HS-5 (cell line): ENCODE measurements around the gene CUX1.
"Not testable (repeated sequence)": the region's sequence is repeated elsewhere in the genome, so short reads cannot be mapped to it uniquely, and the experiment has no call there.

ENCODE experiments used
- DNase-seq: peaks from one replicate; pipeline ENCODE4 v3.0.0-alpha.2; 2012; ENCODE audit warnings: low read depth

Gene CUX1

DNA sequence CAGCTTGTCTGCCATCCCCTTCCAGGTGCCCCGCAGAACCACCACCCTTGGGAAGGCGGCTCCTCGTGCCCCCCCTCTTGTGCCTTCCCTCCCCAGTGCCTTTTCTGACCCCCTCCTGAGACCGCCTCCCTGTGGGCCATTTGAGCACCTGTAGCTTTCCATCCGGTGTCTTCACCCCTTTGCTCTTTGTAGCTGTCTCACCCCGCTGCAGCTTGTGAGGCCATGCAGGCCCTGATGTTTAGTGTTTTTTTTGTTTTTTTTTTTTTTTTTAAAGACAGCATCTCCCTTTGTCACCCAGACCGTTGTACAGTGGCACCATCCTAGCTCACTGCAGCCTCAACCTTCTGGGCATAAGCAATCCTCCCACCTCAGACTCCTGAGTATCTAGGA lies 52.5 kb downstream of the CUX1 start:
- no peak for DNase-seq

DNA sequence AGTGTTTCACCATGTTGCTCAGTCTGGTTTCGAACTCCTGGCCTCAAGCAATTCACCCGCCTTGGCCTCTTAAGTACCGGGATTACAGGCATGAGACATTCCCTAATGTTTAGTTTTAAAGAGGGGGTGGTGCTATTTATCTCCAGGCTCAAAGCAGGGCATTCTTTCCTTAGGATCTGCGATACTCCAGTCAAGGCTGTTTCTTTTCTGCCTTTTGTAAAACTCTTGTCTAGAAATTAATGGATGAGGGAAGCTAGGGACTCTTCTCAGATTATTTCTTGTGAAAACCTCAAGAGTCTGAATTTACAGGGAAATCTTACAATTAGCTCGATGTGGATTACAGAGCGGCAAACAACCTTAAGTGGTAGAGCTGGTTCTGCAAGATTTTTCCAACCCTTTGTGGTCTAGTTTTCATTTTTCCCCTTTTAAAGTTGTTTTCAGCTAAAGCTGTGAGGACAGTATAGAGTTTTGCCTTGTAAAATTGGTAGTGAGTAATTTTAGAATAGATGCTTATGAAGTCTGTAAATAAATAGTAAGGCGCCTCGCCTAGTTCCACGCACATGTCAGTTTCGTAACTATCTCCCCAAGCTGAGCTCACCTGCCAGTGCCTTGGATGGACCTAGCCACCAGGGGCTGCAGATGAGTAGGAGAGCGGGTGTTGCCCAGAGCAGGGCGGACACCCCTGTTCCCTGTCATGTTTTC lies 53.1 kb downstream of the CUX1 start:
- no peak for DNase-seq

DNA sequence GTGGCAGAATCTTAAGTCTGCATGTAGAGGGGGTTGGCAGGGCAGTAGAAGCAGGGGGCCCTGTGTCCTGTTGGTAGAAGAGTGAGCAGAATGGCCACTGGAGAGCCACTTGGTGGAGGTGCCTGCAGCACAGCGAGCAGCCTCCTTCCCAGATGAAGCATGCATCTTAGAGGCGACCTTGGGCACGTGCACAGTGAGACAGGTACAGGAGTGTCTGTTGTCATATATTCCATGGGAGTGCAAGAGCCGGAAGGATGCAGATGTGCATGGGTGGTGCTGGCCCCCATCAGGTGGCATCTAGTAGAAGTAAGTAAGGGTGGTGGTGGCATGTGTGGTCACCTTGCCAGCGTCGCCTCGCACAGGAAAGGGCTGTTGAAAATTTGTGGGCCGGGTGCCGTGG lies 53.9 kb downstream of the CUX1 start:
- no peak for DNase-seq

DNA sequence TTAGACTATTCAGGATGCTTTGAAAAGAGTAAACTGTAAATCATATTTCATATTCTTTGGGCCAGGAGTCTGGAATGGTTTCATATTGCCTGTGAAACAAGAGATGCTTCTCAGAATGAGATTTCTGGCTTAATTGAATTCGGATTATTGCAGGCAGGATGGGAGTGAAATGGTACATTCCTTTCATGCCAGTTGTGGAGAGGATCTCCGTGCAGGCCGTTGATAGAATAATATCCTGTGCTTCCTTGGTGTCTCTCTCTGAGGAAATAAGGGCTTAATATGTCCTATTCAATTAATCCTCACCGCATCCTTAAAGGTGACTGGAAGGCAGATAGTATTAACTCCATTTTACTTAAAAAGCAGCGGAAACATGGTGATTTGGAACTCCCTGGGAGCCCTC lies 56.6 kb downstream of the CUX1 start:
- DNase-seq, result no peak

DNA sequence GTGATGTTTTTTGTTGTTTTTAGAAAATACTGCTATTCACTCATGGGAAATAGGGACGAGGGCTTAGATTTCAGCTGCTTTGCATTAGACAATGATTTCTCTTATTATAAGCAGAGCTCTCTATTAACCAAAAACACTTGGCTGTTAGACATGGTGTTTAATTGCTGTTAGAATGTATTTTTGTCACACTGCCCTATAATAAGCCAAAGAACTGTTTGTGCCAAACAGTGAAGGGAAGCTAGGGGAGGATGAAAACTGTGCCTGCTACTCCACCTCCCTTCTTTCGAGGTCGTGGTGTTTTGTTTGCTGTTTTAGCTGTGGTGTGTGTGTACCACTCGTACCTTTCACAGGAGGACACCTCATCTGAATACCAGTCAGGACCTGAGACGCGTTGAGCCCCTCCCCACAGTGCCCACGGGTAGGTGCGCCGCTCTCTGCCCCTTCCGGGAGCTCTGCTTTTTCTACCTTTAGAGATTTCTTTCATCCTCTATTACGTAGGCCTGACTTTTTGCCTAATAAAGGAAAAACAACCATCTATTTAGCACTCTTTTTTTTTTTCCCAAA lies 57.9 kb downstream of the CUX1 start:
- DNase-seq, result no peak

DNA sequence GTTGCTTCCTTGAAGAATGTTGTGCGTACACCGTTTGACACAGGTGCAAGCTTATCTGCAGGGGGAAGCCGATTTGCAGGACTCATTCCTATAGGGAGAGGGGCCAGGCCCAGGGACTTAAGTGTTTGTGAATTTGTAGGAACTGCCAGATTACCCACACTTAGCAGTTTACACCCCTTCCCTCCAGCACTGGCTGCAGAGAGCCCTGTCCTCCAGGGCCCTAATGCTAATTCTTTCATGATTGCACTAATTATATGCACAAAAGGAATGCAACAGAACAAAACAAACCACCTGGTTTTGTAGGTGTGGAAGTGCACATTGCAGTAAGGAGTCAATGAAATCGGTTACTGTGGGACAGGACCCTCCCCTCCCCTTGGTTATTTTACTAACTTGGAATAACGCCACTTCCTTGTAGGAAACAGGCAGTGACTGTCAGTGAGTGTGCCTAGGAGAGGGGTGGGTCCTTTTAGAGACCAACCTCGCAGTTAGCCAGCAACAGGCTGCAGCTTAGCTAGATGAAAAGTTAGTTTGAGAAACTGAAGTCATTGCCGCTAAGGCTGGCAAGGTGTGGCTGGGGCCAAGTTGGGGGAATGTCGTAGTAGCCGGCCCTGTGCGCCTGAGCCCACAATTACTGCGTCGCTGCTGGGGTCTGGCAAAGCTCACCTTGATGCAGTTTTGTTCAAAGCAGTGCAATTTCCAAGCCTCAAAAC lies 60.6 kb downstream of the CUX1 start:
- DNase-seq, result no peak

DNA sequence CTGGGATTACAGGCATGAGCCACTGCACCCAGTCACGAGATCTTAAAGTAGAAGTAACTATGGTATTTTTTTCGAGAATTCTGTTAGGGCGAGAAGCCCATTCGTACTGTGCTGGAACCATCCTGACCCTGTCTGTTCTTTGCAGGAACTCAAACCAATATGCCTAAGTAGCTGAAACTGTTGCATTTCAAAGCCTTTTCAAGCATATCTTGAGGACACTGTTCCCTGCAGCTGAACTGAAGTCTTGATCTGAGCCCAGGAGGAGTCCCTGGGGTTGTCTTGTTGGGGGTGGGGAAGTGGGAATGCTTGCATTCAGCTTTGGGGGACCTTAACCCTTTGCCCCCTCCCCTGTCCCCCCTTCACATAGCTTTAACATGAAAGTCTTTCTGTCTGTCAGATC lies 61.5 kb downstream of the CUX1 start:
- DNase-seq, result no peak

DNA sequence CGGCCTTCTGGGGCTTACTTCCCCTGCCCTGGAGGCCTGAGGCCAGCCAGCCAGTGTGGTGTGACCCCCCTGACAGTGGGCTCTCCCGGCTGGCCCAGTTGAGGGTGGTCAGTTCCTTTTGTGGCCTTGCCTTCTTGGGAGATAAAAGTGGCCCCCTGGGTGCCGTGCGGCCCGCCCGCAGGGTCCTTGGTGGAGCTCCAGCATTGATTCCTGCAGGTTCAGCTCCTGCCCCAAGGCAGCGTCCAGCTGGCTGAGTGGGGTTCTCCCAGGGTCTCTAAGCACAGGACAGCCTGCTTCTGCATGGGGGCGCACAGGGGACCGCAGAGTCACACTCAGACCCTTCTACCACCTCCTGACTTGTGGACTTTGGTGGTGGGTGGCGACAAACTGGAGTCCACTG lies 62.1 kb downstream of the CUX1 start:
- no peak for DNase-seq

DNA sequence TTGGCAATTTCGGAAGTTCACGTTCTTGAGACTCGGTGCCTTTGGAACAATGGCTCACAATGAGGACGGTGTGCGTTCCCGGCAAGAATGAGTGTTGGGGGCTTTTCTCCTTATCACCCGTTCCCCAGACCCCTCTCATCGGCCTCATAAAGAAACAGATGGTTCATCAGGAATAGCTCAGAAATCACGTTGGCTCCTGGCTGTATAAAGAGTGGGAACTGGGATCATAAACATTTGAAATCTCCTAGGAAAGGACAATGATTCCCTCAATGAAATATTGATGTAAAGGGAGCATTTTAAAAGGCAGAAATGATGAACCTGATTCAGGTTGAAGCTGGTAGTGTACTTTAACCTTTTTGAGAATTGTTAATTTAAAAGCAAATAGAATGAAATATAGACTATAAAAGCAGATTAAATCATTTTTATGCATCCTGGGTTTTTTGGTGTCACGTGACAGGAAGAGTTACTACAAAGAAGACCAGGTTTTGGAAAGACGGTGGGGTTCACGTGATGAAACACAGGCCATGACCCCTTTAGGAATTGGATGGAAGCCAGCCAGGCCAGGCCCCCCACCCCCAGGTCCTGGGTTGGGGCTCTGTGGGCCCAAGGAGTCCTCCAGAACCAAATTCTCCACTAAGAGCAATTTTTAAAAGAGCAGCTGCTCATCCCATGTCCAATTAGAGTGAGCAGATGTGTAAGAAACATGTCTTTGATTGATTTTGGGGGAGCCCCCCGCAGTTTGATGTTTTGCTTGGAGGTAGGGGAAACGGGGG lies 63.0 kb downstream of the CUX1 start:
- no peak for DNase-seq

DNA sequence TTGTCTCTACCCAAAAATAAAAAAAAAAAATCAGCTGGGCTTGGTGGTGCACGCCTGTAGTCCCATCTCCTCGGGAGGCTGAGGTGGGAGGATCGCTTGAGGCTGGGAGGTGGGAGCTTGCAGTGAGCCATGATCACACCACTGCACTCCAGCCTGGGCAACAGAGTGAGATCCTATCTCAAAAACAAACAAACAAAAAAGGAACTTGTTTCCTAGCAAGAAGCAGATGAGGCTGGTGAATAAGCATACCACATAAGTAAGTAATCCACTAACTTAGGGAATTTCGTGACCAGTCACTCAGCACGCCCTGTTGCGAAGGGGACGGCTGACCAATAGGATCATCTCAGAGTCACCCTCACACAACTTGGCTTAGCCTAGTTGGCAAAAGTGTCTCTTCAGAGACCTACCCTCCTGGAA lies 64.6 kb downstream of the CUX1 start:
- peak; percentile 75 for DNase-seq

DNA sequence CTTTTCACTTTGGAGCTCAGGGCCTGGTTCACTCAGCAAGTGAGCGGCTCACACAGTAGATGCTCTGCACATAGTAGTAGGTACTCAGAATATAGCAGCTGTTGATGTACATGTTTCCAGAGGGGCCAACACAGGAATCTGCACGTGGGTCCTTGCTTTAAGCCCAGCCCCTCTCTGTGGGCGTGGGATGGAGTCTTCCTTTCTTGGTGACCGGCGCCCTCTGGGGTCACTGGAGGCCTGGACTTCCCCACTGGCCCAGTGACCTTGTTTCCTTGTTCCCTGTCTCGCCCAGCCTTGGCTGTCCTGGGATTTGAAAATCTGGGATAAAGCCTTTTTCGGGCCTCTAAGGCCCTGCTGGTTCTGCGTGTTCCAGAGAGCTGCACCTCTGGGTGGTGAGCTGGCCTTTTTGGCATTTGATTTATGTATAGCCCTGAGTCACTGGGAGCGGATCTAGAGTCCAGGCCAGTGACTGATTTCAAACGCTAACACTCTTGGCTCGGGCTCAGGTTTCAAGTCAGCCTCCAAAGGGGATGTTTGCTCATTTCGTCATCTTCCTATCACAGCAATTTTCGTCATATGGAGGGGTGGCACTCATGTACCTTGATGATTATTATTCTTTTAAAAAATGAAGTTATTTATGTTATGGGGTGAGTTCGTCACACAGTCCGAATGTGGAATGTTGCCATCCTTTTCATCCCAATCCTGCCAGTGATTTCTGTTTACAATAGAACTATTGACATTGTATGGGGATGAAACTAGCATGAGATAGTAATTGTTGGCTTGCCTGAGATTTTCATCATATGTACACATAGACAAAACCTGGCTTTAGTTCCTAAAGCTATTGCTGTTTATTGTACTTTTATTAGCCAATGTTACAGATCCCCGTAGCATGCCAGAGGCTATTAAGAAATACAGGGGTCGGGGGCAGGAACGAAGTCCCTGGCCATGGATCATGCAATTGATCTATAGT lies 65.5 kb downstream of the CUX1 start:
- DNase-seq, result peak; percentile 96

DNA sequence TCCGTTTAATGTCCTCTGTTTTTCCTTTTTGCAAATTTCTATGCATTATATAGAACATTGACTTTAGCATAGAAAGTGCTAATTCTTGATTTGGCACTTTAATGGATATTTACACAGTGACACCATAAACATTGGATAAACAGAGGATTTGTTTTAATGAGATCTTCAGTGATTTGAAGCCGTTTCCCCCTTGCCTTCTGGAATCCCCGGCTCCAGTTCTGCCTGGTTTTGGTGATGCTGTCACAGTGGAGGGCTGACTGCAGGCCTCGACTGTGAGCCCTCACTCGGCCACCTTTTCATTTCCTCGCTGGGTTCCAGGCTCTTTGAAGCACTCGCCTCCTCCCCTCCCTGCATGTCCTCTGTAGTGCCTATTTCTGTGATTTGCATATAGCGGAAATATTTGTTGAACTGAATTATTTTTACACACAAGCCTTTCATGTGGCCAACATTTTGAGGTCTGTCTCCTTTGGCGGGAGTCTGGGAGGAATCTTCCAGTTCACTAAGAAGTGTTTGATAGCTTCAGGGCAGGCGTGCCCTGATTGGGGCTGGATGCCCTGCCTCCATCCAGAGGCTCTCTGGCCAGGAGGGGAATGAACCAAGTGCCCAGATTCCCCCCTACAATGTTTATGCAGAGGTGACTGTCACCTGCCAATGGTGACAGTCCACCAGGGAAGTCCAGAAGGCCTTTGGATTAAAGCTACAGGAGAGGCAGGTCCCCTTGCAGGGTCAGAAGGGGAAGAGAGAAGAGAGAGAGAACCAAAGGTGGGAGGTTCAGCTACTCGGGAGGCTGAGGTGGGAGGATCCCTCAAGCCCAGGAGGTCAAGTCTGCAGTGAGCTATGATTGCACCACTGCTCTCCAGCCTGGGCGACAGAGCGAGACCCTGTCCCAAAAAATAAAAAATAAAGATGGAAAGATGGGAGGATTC lies 67.5 kb downstream of the CUX1 start:
- DNase-seq, result no peak

DNA sequence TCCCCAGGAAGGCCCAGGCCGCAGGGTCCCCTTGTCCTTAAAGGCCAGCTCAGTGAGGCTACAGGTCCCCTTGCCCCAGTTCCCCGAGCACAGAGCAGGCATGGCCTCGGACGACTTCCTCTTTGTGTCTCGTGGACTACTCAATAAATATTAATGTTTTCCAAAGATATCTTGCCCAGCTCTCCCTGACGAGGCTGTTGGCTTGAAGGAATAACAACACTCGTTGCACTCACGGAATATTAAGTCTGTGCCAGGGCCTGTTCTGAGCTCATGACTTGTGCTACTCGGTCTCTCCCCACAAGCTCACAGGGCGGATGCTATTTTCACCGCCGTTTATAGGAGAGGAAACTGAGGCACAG lies 68.2 kb downstream of the CUX1 start:
- no peak for DNase-seq

DNA sequence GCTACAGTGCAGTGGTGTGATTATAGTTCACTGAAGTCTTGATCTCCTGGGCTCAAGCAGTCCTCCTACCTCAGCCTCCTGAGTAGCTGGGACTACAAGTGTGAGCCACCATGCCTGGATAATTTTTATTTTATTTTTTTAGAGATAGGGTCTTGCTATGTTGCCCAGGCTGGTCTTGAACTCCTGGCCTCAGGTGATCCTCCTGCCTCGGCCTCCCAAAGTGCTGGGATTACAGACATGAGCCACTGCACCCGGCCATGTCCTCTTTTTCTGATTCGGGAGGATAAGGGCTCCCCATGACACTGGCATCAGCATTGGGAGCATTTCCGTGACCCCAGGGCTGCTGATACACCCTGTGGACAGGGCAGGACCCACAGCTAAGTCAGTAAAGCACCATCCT lies 69.9 kb downstream of the CUX1 start:
- not testable (repeated sequence) for DNase-seq

DNA sequence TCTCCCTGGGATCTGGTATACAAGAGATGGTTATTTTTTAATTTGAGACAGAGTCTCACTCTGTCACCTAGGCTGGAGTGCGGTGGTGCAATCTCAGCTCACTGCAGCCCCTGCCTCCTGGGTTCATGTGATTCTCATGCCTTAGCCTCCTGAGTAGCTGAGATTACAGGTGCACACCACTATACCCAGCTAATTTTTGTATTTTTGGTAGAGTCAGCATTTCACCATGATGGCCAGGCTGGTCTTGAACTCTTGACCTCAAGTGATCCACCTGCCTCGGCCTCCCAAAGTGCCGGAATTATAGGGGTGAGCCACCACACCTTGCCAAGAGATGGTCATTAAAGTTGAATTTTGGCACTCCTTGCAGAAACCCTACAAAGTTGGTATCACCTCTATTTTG lies 71.1 kb downstream of the CUX1 start:
- not testable (repeated sequence) for DNase-seq

DNA sequence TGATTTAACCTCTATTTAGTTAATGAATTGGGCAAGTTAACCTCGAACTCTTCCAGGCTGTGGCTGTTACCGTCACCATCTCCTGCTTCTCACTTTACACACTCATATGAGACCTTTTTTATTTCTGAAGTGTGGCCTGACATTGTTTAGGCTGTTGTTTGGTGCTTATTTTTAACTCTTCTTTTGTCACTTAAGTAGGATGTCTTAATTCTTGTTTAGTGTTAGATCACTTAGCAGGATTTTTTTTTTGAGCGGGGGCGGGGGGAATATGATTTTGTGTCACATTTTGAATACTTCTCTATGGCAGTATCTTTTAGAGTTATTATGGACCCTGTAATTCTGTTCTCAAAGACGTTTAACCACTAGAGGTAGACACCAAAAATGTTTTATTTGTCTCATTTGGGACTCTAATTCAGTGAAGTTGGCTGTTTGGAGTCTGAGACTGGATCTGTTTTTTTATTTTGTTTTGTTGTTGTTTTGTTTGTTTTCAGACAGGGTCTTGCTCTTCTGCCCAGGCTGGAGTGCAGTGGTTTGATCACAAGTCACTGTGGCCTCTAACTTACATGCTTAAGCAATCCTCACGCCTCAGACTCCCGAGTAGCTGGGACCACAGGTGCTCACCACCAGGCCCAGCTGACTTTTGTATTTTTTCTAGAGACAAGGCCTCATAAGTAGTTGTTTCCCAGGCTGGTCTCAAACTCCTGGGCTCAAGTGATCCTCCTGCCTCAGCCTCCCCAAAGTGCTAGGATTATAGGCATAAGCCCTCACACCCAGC lies 73.5 kb downstream of the CUX1 start:
- DNase-seq, result no peak

DNA sequence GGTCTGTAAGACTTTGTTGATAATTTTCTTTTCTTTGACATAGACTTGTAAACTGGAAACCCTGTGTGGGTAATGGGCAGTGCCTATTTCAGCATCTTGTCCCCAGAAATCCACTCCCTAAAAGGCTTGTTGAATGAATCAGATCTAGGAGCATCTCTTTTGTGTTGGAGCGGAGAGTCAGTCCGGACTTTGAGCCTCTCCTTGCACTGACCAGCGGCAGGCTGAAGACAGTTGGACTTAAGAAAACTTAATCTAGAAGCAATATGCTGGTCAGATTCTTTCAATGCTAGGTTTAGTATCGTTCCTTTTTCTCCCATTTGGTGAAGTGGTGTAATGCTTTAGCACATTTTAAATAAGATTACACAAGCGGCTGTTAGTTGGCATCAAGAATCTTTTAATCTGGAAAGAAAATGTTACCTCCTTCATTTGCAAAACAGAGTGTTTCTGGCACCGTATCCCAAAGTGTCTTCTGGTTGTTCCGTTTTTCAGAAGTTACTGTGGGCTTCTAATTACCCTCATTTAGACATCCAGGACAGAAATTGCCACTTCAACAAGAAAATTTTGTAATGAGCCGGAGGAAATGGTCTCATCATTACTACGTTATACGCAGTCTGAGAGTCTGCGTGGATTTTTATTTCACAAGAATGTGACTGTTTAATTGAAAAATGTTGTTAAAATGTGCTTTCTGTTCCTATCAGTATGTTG lies 74.7 kb downstream of the CUX1 start:
- no peak for DNase-seq

DNA sequence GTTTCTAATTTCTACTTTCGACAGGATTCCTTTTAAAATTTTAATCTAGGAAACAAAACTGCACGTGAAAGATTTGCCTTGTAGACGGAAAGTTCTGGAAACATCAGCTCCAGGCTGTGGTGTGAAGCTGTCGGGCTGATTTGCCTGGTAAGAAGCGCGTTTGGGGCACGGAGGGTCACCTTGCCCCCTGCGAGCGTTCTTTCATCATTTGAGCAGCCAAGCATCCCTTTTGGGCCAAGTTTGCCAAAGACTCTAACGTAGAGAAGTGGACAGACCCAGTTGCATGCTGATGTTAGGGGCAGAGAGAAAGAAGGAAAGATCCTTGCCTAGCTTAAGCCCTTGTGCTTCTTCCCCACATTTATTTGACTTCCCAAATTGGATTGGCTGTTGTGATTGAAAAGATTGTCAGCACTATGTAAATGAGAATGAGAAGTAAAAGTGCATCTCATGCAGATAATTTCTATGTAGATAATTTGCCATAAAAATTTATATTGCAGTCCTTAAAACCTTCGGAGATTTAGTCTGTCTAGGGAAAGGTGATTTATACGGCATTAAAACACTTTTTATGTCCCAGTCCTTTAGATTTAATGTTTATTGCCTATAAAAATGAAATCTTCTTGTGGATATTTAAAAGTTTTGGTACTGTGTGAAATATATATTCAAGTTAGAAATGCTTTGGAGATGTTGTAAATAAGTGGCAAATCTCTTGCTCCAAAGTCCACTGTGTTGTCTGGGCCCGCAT lies 76.1 kb downstream of the CUX1 start:
- DNase-seq, result no peak
